Mesothelial cell of epicardium (in vitro differentiated cells): Measurements from ENCODE around the gene GCLC. TPM values are rescaled to one million over a fixed set of nuclear protein-coding genes. Genes with fewer than 3 reads are reported as not detected.

Source experiments
- DNase-seq, 2 experiments: peaks; one replicate each; pipeline ENCODE4 v3.0.0; 2021; ENCODE audit warnings: low spot score in 2 of 2; ENCODE audit not compliant: unreplicated experiment in 2 of 2
- H3K27ac Mint-ChIP-seq: 2 replicates; pipeline ENCODE4 v1.8.0; 2021; ENCODE audit warnings: mixed read lengths
- H3K27me3 Mint-ChIP-seq: 2 replicates; pipeline ENCODE4 v1.8.0; 2021; ENCODE audit warnings: low read depth, mixed read lengths
- H3K36me3 Mint-ChIP-seq: 2 replicates; pipeline ENCODE4 v1.8.0; 2021; ENCODE audit warnings: mixed read lengths
- H3K4me1 Mint-ChIP-seq: 2 replicates; pipeline ENCODE4 v1.8.0; 2021; ENCODE audit warnings: mixed read lengths
- H3K4me3 Mint-ChIP-seq: 2 replicates; pipeline ENCODE4 v1.8.0; 2021; ENCODE audit warnings: mild to moderate bottlenecking, moderate library complexity, mixed read lengths
- H3K9me3 Mint-ChIP-seq: 2 replicates; pipeline ENCODE4 v1.8.0; 2021; ENCODE audit warnings: mixed read lengths
- total RNA-seq: library from RNA; stranded (reverse); gene quantifications from 3 replicates; pipeline ENCODE4 v1.2.1, GENCODE V29; 2021
- TF ChIP-seq, protein P1 (sequence below): fragments of 200-600 bp; sonication (generic); IDR thresholded peaks from one replicate; pipeline ENCODE4 v1.5.0; 2021; ENCODE audit warnings: antibody characterized with exemption; ENCODE audit not compliant: unreplicated experiment

Gene GCLC
- total RNA-seq: 18.7 to 27.5 TPM (median 23.5 TPM) in 3 replicates

DNA sequence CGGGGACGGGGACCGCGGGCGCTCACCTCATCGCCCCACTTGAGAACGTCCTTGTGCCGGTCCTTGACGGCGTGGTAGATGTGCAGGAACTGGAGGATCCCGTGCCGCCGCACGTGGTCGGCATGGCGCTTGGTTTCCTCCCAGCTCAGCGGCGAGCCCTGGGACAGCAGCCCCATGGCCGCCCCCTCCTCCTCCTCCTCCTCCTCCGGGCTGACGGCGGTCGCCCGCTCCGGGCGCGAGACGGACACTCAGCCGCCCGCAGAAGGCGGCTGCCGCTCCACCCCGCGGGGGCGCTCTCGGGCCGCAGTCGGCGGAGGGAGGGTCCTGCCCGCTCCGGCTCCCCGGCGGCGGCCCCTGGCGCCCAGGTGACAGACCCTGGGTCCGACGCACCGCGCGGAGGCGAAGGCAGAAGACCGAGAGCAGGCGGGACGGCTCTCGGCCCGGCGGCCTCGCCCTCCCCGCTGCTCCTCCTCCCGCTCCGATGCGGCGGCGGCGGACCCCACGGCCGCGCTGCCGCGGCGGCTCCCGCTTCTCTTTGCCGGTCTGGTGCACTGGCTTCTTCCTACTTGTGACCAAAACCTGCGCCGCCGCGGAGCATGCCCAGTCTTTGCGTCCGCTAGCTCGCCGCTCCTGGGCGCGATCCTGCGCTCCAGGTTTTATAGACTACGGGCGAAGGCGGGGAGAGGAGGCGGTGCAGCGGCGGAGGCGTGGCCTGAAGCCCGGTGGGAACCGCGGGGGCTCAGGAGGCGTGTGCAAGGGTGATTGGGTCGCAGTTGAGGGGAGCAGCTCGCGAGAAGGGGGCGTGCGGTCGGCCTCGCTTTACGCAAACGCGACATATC, at the start of gene GCLC:
TSS of gene GCLC (minus strand) at position 632 of the 839 bp plus-strand sequence. CDS start at position 176, 456 bp downstream.
- H3K4me1 Mint-ChIP-seq: peaks cover 38% of the 10 kb centered on the region
- TF ChIP-seq, protein P1, sequence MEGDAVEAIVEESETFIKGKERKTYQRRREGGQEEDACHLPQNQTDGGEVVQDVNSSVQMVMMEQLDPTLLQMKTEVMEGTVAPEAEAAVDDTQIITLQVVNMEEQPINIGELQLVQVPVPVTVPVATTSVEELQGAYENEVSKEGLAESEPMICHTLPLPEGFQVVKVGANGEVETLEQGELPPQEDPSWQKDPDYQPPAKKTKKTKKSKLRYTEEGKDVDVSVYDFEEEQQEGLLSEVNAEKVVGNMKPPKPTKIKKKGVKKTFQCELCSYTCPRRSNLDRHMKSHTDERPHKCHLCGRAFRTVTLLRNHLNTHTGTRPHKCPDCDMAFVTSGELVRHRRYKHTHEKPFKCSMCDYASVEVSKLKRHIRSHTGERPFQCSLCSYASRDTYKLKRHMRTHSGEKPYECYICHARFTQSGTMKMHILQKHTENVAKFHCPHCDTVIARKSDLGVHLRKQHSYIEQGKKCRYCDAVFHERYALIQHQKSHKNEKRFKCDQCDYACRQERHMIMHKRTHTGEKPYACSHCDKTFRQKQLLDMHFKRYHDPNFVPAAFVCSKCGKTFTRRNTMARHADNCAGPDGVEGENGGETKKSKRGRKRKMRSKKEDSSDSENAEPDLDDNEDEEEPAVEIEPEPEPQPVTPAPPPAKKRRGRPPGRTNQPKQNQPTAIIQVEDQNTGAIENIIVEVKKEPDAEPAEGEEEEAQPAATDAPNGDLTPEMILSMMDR: peak; percentile 52
- H3K9me3 Mint-ChIP-seq: no peaks in the 10 kb centered on the region

DNA sequence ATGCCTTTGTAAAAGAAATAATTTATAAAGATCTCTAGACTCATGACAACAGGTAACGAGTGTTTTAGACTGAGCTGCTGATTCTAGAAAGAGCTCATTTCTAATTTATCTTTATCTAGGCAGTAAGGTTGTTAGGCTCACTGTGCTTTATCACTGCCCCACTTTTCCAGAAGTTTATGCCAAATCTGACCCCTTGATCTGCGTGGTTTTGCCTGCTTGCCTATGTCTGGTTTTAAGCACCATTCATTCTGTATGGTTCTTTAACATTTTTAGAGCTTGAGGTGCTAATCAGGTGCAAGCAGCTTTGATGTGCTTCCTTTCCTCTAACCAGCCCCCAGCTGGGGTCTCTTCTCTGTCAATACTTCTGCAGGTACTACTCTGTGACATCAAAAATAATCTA, 49.7 kb upstream of the GCLC start:
- H3K27ac Mint-ChIP-seq: no peak overlapping the region
- H3K9me3 Mint-ChIP-seq: peaks cover 9% of the 10 kb centered on the region
- H3K27me3 Mint-ChIP-seq: no peaks in the 10 kb centered on the region
- TF ChIP-seq, protein P1: no peak
- H3K36me3 Mint-ChIP-seq: peaks cover 3% of the 10 kb centered on the region
- peaks cover 21% of the 10 kb centered on the region for H3K4me1 Mint-ChIP-seq
- H3K4me3 Mint-ChIP-seq: no peak overlapping the region
- no peak for DNase-seq

More for the DNA sequence above, at the start of gene GCLC:
- no peaks in the 10 kb centered on the region for H3K36me3 Mint-ChIP-seq
- DNase-seq: peak; percentile 85 to 94
- H3K27ac Mint-ChIP-seq: peak within 1 kb of the TSS; percentile 96
- peak within 1 kb of the TSS; percentile 94 for H3K4me3 Mint-ChIP-seq
- H3K27me3 Mint-ChIP-seq: peaks cover 11% of the 10 kb centered on the region

DNA sequence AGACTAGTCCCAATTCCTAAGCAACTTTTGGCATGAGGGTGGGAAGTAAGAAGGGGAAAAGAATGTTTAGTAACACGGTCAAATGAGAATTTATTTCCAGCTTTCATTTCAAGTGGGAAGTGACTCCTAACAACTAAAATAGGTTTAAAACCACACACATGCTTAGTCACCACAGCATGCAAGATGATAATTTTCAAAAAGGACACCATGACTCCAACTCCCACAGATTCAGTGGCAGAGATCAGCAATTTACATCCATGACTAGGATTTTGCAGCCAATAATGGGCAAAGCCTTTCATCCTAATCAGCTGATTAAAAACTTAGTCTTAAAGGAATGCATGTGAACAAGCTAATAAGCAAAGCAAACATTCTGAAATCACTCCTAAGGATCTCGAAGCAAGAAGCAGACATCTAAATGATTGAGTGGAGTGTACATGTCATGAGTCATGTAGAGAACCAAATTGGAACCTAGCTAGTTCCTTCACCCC, 48.1 kb upstream of the GCLC start:
- Mint-ChIP-seq H3K27me3 (no peaks in the 10 kb centered on the region), H3K4me3 (no peak overlapping the region), H3K27ac (no peak overlapping the region), H3K36me3 (peaks cover 3% of the 10 kb centered on the region), H3K9me3 (peaks cover 9% of the 10 kb centered on the region), H3K4me1 (peaks cover 12% of the 10 kb centered on the region)
- TF ChIP-seq, protein P1: no peak
- no peak for DNase-seq

DNA sequence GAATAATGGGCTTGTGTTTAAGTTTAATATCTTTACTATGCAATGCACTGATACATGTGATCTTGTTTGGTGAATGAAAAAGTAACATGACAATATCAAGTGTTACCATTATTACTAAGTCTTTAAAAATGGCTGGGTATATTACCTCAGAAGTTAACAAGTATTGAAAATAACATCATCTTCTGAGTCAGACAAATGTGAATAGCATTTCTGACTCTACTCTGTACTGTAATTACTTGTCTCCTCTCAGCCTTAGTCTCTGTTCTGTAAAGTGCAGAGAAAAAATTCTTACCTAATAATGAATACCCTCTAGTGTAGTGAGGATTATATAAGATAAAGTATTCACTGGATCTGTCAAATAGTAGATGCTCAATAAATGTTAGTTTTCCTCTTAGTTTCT, 47.0 kb upstream of the GCLC start:
- Mint-ChIP-seq H3K4me3 (no peak overlapping the region), H3K27me3 (no peaks in the 10 kb centered on the region), H3K27ac (no peak overlapping the region), H3K9me3 (no peaks in the 10 kb centered on the region), H3K36me3 (no peaks in the 10 kb centered on the region), H3K4me1 (peaks cover 12% of the 10 kb centered on the region)
- TF ChIP-seq, protein P1: no peak
- DNase-seq: no peak

DNA sequence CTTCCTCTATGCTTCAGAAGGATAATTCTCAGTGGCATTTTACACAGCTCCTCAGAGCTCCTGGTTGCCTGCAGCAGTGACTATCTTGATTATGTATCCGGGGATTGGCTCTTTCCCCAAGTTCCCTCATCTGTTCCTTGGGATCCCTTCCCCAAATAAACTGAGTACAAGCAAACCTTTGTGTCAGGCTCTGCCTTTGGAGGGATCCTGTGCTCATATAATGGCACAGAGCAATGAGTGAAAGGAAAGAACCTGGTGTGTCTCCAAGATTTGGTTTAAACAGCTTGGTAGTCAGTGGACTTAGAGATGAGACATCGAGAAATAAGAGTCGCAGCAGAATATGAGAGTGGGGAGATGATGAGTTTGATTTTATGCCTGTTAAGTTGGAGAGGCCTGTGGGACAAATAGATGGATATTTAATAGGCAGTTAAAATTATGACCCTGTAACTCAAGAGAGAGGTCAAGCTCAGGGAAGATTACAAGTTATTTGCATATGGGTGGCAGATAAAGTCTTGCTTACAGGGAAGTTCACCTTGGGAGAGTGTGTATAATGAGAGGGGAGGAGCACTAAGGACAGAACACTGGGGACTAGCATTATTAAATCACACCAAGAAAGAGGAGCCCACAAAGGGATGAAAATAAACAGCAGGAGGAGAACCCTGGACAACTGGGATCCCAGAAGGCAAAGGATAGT, 44.1 kb upstream of the GCLC start:
- no peak overlapping the region for H3K27ac Mint-ChIP-seq
- H3K9me3 Mint-ChIP-seq: no peaks in the 10 kb centered on the region
- TF ChIP-seq, protein P1: no peak
- DNase-seq: no peak
- no peak overlapping the region for H3K4me3 Mint-ChIP-seq
- no peaks in the 10 kb centered on the region for H3K36me3 Mint-ChIP-seq
- no peaks in the 10 kb centered on the region for H3K27me3 Mint-ChIP-seq
- H3K4me1 Mint-ChIP-seq: peaks cover 11% of the 10 kb centered on the region
